Keratinocyte (primary cell): Measurements from ENCODE around the gene ADRM1.

Source experiments
- CTCF ChIP-seq, 3 experiments: IDR thresholded peaks in 1 of 3; conservative IDR thresholded peaks in 1 of 3; optimal IDR thresholded peaks in 1 of 3; 2 replicates in 2 of 3; 3 replicates in 1 of 3; pipeline versions ENCODE3 to v1.5.1; 2011; ENCODE audit warnings: low read length in 3 of 3, mild to moderate bottlenecking in 3 of 3, moderate library complexity in 2 of 3, control low read depth in 1 of 3, inconsistent platforms in 1 of 3; ENCODE audit not compliant: insufficient read depth in 2 of 3; ENCODE audit errors: extremely low read depth in 1 of 3
- EZH2 ChIP-seq: IDR thresholded peaks from one replicate; pipeline ENCODE4 v1.6.1; 2012; ENCODE audit warnings: inconsistent platforms, mild to moderate bottlenecking, low read length, moderate library complexity

GRCh38 chr20:62304331-62305148, 1.7 kb downstream of the ADRM1 start:
- TF ChIP-seq EZH2 = no peak
- TF ChIP-seq CTCF (optimal IDR thresholded peaks at IDR 0.05 in 1 of 3, IDR thresholded peaks at IDR 0.05 in 1 of 3, conservative IDR thresholded peaks at IDR 0.05 in 1 of 3; ENCODE audit: extremely low read depth in 1 of 3, insufficient read depth in 2 of 3, low read length in 3 of 3) = no peak
